Lung (tissue), 12 donors: ENCODE data around the gene HTR6. TPM values are rescaled to one million over a fixed set of nuclear protein-coding genes. Genes with fewer than 3 reads are reported as not detected.

Experiments used
- ATAC-seq: fragments of 200-7000 bp; cut with Tn5 transposase; one replicate; pipeline ENCODE4 v1.9.1; 2020; ENCODE audit warnings: moderate number of reproducible peaks; ENCODE audit not compliant: insufficient read depth, low FRiP score
- DNase-seq, 3 donors: peaks; one replicate each; pipeline ENCODE4 v3.0.0-alpha.2; 2013 to 2017
- H3K27ac ChIP-seq, 2 donors: one replicate each; pipeline ENCODE4 v1.5.1; 2013; ENCODE audit warnings: mild to moderate bottlenecking in 2 of 2, moderate library complexity in 2 of 2, control low read depth in 1 of 2, inconsistent platforms in 1 of 2, low read depth in 1 of 2, low read length in 1 of 2
- H3K27me3 ChIP-seq, 3 donors: one replicate each; pipeline ENCODE4 v1.5.1; 2013; ENCODE audit warnings: low read length in 2 of 3; ENCODE audit not compliant: control insufficient read depth in 3 of 3, insufficient read depth in 3 of 3
- H3K36me3 ChIP-seq, 4 donors: one replicate each; pipeline ENCODE4 v1.5.1; 2013; ENCODE audit warnings: low read length in 4 of 4, mild to moderate bottlenecking in 1 of 4, moderate library complexity in 1 of 4; ENCODE audit not compliant: control insufficient read depth in 4 of 4, insufficient read depth in 4 of 4
- H3K4me1 ChIP-seq, 5 donors: one replicate each; pipeline ENCODE4 v1.5.1; 2013; ENCODE audit warnings: low read length in 5 of 5, mild to moderate bottlenecking in 2 of 5, moderate library complexity in 1 of 5; ENCODE audit not compliant: control insufficient read depth in 5 of 5, insufficient read depth in 5 of 5
- H3K4me3 ChIP-seq: one replicate; pipeline ENCODE4 v1.5.1; 2013; ENCODE audit warnings: mild to moderate bottlenecking, control low read depth, moderate library complexity
- H3K9ac ChIP-seq, 2 donors: one replicate each; pipeline ENCODE4 v1.5.1; 2013; ENCODE audit warnings: low read length in 2 of 2, control low read depth in 1 of 2; ENCODE audit not compliant: insufficient read depth in 1 of 2
- H3K9me3 ChIP-seq, 4 donors: one replicate each; pipeline ENCODE4 v1.5.1; 2013; ENCODE audit warnings: low read length in 3 of 4, mild to moderate bottlenecking in 1 of 4, moderate library complexity in 1 of 4; ENCODE audit not compliant: control insufficient read depth in 4 of 4, insufficient read depth in 3 of 4
- CTCF ChIP-seq: IDR thresholded peaks from 2 replicates; pipeline ENCODE4 v1.5.1; 2012; ENCODE audit warnings: mild to moderate bottlenecking; ENCODE audit errors: control extremely low read depth, extremely low read depth
- WGBS, 2 donors: extraction: QIAGEN DNeasy Blood & Tissue Kit; methylation state at CpG; one replicate each; pipeline ENCODE4 v1.1.7; 2013; 5-methylcytosine and 5-hydroxymethylcytosine counted together
- polyA plus RNA-seq, 2 donors: library from polyadenylated mRNA; stranded (reverse); fragments of 200-250 nt; gene quantifications; one replicate each; pipeline ENCODE4 v1.2.1, GENCODE V29; 2013
- total RNA-seq, 2 donors: library from RNA; depleted of rRNA in 1 of 2; stranded (reverse); fragments of >200 nt in 1 of 2; gene quantifications; one replicate each; pipeline ENCODE4 v1.2.1, GENCODE V29; 2014 to 2021
- donor health status: control.
- donor health status: control.
- donor health status: Bipolar disorder and iron deficiency.
- donor health status: healthy.
- donor health status: DM: yes; HTN: yes; CAD: no.

HTR6 gene
- total and polyA plus RNA-seq, 4 donors = not detected

GRCh38 chr1:19645411-19646251, 19.0 kb upstream of the HTR6 start:
- DNase-seq (peak; percentile 35 to 62 (median 56)), ATAC-seq (no peak)

GRCh38 chr1:19646377-19647319, 18.0 kb upstream of the HTR6 start:
- H3K27me3 ChIP-seq = peaks cover 0 to 4% (median 0%) of the 10 kb centered on the region in 3 donors
- TF ChIP-seq CTCF = no peak
- WGBS, 2 donors = 70 to 77% methylated on average over 9 of the region's 9 CpGs
- H3K4me1 ChIP-seq = peaks cover 0 to 43% (median 12%) of the 10 kb centered on the region in 5 donors
- H3K27ac ChIP-seq = peak overlapping the region; percentile 50 to 91
- no peak for ATAC-seq
- H3K9ac ChIP-seq = peak overlapping the region in 1 of 2 donors; percentile 26
- H3K4me3 ChIP-seq = no peak overlapping the region
- H3K36me3 ChIP-seq = peaks cover 0 to 7% (median 0%) of the 10 kb centered on the region in 4 donors
- H3K9me3 ChIP-seq = no peaks in the 10 kb centered on the region
- DNase-seq = no peak

More at GRCh38 chr1:19645411-19646251, 19.0 kb upstream of the HTR6 start:
- H3K9me3 ChIP-seq = no peaks in the 10 kb centered on the region
- peaks cover 0 to 41% (median 9%) of the 10 kb centered on the region in 5 donors for H3K4me1 ChIP-seq
- 49 to 51% methylated on average over 30 of the region's 30 CpGs for WGBS, 2 donors
- peak overlapping the region in 1 of 2 donors; percentile 91 for H3K27ac ChIP-seq
- peak overlapping the region in 1 of 2 donors; percentile 26 for H3K9ac ChIP-seq
- peak overlapping the region; percentile 62 for H3K4me3 ChIP-seq
- TF ChIP-seq CTCF = no peak
- H3K36me3 ChIP-seq = peaks cover 0 to 7% (median 0%) of the 10 kb centered on the region in 4 donors
- H3K27me3 ChIP-seq = peaks cover 0 to 4% (median 0%) of the 10 kb centered on the region in 3 donors

- H3K4me3 ChIP-seq = no peak overlapping the region
- H3K27me3 ChIP-seq = peaks cover 0 to 1% (median 0%) of the 10 kb centered on the region in 3 donors
- peak in 1 of 3 donors; percentile 26 for DNase-seq
- peaks cover 0 to 7% (median 0%) of the 10 kb centered on the region in 4 donors for H3K36me3 ChIP-seq
- no peak overlapping the region for H3K27ac ChIP-seq
- no peak overlapping the region for H3K9ac ChIP-seq
- WGBS, 2 donors = 30 to 56% methylated on average over 16 of the region's 16 CpGs
- no peaks in the 10 kb centered on the region for H3K9me3 ChIP-seq
- H3K4me1 ChIP-seq = peaks cover 0 to 43% (median 12%) of the 10 kb centered on the region in 5 donors
- ATAC-seq = no peak
- TF ChIP-seq CTCF = no peak
Observed at GRCh38 chr1:19647643-19648042, 17.0 kb upstream of the HTR6 start.
